ENCODE results near the gene HMCN2.

Gene HMCN2

DNA sequence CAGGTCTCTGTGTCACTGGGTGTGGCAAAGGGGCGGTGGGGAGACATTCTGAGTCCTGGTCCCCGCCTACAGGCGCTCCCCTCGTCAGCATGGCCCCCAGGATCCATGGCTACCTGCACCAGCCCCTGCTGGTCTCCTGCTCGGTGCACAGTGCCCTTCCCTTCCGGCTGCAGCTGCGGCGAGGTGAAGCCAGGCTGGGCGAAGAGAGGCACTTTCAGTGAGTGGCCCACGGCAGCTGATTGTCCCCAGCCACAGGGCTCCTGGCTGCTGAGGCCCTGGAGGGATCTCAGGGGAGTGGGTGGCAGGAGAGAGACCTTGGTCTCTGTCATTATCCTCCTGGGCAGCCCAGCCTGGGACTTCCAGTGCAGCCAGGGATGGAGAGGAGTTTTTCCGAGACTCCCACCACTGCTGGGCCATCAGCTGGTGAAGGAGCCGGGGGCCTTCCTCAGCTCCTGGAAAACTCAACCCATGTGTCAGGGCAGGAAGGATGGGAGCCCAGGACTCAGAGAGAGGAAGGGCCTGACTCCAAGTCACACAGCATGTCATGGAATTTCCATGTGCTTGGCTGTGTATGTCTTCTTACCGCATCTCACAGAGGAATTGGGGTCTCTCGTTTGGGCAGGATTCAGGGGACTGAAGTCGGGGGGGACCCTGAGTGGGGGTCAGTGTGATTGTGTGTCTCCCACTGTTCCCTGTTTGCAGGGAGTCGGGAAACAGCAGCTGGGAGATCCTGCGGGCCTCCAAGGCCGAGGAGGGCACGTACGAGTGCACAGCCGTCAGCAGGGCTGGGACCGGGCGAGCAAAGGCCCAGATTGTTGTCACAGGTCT, 37.4 kb downstream of the HMCN2 start:
- H3K27ac ChIP-seq = no peak overlapping the region
- TF ChIP-seq, protein P1, sequence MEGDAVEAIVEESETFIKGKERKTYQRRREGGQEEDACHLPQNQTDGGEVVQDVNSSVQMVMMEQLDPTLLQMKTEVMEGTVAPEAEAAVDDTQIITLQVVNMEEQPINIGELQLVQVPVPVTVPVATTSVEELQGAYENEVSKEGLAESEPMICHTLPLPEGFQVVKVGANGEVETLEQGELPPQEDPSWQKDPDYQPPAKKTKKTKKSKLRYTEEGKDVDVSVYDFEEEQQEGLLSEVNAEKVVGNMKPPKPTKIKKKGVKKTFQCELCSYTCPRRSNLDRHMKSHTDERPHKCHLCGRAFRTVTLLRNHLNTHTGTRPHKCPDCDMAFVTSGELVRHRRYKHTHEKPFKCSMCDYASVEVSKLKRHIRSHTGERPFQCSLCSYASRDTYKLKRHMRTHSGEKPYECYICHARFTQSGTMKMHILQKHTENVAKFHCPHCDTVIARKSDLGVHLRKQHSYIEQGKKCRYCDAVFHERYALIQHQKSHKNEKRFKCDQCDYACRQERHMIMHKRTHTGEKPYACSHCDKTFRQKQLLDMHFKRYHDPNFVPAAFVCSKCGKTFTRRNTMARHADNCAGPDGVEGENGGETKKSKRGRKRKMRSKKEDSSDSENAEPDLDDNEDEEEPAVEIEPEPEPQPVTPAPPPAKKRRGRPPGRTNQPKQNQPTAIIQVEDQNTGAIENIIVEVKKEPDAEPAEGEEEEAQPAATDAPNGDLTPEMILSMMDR (conservative IDR thresholded peaks at IDR 0.05) = no peak
- no peak for TF ChIP-seq ZFX (IDR thresholded peaks at IDR 0.05)

DNA sequence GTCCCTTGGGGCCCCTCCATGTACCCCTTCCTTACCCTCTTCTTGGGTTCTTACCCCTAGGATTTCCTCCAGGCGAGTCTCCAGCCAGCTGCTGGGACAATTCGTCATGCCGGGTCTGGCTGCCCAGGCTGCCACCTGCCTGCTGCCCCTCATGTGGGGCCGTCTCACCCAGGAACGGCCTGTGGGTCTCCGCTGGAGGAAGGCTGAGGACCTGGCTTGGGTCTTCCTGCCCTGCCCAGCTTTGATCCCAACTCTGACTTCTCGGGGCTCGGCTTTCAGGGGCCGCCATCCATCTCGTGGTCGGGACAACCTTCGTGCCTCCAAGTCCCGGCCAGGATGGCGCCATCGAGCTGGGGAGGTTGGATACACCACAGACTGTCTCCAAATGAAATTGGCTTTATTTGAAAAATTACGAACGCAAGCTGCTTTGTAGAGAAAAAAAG, 38.1 kb downstream of the HMCN2 start:
- TF ChIP-seq, protein P1 (conservative IDR thresholded peaks at IDR 0.05) = no peak
- TF ChIP-seq ZFX (IDR thresholded peaks at IDR 0.05) = no peak
- H3K27ac ChIP-seq = no peak overlapping the region

DNA sequence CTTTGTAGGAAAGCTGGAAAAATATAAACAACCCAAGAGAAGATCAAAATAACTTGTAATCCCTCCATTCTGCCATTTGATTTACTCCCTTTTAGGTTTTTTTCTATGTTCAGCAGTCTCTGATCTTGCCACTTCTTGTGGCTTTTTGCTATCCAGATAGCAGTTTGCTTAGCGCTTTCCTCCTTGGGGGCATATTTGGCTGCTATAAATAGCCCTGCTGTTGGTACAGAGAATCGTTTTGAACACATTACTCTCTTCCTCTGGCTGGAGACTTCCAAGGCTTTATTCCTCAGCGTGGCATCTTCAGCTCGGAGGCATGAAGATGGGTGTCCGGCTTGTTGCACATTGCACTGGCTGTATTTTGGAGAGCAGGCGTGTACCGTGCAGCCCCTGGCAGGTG, 38.6 kb downstream of the HMCN2 start:
- no peak overlapping the region for H3K27ac ChIP-seq
- no peak for TF ChIP-seq ZFX (IDR thresholded peaks at IDR 0.05)
- TF ChIP-seq, protein P1 (conservative IDR thresholded peaks at IDR 0.05) = no peak

DNA sequence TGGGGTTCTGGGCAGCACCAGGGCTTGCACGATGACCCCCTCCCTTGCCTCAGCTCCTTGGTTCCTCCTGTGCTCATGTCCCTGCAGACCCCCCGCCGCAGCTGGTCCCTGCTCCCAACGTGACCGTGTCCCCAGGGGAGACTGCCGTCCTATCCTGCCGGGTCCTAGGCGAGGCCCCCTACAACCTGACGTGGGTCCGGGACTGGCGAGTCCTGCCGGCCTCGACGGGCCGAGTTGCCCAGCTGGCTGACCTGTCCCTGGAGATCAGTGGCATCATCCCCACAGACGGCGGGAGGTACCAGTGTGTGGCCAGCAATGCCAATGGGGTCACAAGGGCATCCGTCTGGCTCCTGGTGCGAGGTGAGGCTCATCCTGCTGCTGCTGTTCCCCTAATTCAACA, 39.1 kb downstream of the HMCN2 start:
- no peak overlapping the region for H3K27ac ChIP-seq
- TF ChIP-seq, protein P1 (conservative IDR thresholded peaks at IDR 0.05) = no peak
- no peak for TF ChIP-seq ZFX (IDR thresholded peaks at IDR 0.05)

DNA sequence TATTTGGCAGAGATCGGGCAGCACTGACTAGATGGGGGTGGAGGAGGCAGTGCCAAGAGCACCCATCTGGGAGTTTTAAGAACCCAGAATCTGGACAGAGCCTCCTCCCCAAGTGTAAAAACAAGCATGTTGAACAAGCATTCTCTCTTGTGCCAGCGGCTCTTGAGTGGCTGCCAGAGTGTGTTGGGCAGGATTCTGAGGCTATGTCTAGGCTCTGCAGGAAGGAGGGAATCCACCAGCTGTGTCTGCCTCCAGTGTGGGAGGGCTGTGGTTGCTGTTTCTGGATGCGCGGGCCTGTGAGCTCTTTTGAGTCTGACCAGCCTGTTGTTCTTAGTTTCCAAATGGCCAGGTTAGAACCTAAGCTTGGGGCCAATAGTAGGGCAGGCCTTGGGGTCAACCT, 39.8 kb downstream of the HMCN2 start:
- TF ChIP-seq ZFX (IDR thresholded peaks at IDR 0.05) = no peak
- TF ChIP-seq, protein P1 (conservative IDR thresholded peaks at IDR 0.05) = no peak
- H3K27ac ChIP-seq = no peak overlapping the region

DNA sequence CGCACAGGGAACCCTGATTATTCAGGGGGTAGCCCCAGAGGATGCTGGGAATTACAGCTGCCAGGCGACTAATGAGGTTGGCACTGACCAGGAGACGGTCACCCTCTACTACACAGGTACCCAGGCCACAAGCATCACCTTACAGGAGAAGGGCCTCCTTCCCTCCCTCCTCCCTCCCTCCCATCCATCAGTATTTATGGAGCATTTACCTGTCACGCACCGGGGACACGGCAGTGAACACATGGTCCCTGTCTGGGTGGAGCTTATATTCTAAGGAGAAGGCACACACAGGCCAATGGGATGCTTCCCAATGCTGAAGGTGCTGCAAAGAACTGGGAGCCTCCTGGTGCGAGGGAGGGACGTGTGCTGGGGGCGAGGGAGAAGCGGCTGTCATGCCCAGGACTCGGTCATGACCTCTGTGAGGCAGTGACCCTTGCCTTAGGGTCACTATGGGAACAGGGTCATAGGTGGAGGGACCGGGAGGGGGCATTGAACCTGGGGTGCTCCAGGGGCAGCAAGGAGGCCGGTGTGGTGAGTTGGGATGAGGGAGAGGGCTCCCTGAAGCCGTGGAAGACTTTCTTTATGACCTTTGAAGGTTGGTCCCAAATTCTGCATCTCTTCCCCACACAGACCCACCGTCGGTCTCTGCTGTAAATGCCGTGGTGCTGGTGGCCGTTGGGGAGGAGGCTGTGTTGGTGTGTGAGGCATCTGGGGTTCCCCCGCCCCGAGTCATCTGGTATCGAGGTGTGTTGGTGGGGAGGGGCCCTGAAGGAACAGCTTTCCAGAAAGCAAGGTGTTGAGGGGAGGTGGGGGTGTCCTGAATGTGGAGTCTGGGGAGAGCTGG, 41.5 kb downstream of the HMCN2 start:
- TF ChIP-seq ZFX (IDR thresholded peaks at IDR 0.05) = no peak
- TF ChIP-seq, protein P1 (conservative IDR thresholded peaks at IDR 0.05) = no peak
- H3K27ac ChIP-seq = no peak overlapping the region

DNA sequence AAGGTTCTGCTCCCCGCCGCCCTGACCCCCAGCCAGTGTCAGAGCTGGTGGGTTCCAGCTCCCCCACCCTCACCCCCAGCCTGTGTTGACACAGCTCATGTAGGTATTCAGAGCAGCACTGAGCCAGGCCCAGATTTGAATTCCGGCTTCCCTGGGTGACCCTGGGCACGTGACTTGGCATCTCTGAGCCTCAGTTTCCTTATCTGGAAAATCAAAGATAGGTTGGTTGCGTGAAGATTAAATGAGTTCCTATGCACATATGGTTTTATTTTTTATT, 42.0 kb downstream of the HMCN2 start:
- no peak overlapping the region for H3K27ac ChIP-seq
- no peak for TF ChIP-seq ZFX (IDR thresholded peaks at IDR 0.05)
- TF ChIP-seq, protein P1 (conservative IDR thresholded peaks at IDR 0.05) = no peak
